ENCODE results near the gene TMEM63C. TPM values are rescaled to one million over a fixed set of nuclear protein-coding genes. Genes with fewer than 3 reads are reported as not detected.
"Not testable (repeated sequence)": the region's sequence is repeated elsewhere in the genome, so short reads cannot be mapped to it uniquely, and the experiment has no call there.

TMEM63C gene
- total RNA-seq, 6 donors from 2014 or later: 0.15 to 8.3 (median 0.80) TPM; not detected in 2

DNA sequence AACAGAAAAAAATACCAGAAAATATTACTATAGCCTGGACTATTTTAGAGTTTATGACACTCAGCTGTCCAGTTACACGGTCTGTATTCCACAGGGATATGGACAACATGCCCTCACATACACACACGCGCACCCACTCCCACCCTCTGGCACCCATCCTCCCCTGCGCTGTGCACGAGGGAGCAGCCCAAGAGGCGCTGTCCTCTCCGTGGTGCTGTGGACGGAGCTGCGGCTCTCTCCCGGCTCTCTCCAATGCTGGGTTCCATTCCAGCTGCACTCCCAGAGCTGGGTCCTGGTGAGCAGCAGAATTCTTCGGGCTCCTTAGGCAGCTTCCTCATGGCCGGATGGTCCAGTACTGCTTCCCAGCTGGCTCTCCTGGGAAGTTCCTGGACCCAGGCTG is 95.4 kb downstream of the TMEM63C start:
- no peak overlapping the region for H3K27ac ChIP-seq
- peaks cover 0 to 52% (median 28%) of the 10 kb centered on the region in 4 donors for H3K36me3 ChIP-seq
- H3K27me3 ChIP-seq: no peaks in the 10 kb centered on the region
- no peaks in the 10 kb centered on the region for H3K9me3 ChIP-seq
- no peak overlapping the region for H3K4me3 ChIP-seq
- DNase-seq: no peak
- TF ChIP-seq POLR2AphosphoS5 (IDR thresholded peaks at IDR 0.05): no peak
- no peak for TF ChIP-seq CTCF (IDR thresholded peaks at IDR 0.05)
- TF ChIP-seq POLR2A (IDR thresholded peaks at IDR 0.05): no peak
- TF ChIP-seq EP300 (IDR thresholded peaks at IDR 0.05): no peak
- H3K4me1 ChIP-seq: no peaks in the 10 kb centered on the region
- WGBS, 2 donors: 83 to 92% methylated on average over 12 of the region's 12 CpGs
- ATAC-seq (ENCODE audit: low FRiP score in 2 of 2): no peak

- Histone ChIP-seq H3K36me3 (peaks cover 6 to 63% (median 37%) of the 10 kb centered on the region in 4 donors), H3K4me3 (no peak overlapping the region), H3K27me3 (no peaks in the 10 kb centered on the region), H3K4me1 (no peaks in the 10 kb centered on the region), H3K27ac (no peak overlapping the region), H3K9me3 (no peaks in the 10 kb centered on the region)
- 90 to 94% methylated on average over 12 to 13 of the region's 14 CpGs for WGBS, 2 donors
- no peak for TF ChIP-seq EP300 (IDR thresholded peaks at IDR 0.05)
- TF ChIP-seq CTCF (IDR thresholded peaks at IDR 0.05): no peak
- no peak for TF ChIP-seq POLR2A (IDR thresholded peaks at IDR 0.05)
- no peak for TF ChIP-seq POLR2AphosphoS5 (IDR thresholded peaks at IDR 0.05)
- no peak for DNase-seq
- ATAC-seq (ENCODE audit: low FRiP score in 2 of 2): no peak
Observed at GRCh38 chr14:77278461-77279230, 97.0 kb downstream of the TMEM63C start.

GRCh38 chr14:77279719-77280118 is 98.1 kb downstream of the TMEM63C start:
- Histone ChIP-seq H3K36me3 (peaks cover 6 to 74% (median 47%) of the 10 kb centered on the region in 4 donors), H3K4me3 (no peak overlapping the region), H3K27ac (no peak overlapping the region), H3K27me3 (no peaks in the 10 kb centered on the region), H3K4me1 (no peaks in the 10 kb centered on the region), H3K9me3 (no peaks in the 10 kb centered on the region)
- ATAC-seq (ENCODE audit: low FRiP score in 2 of 2) (no peak), DNase-seq (no peak)
- no peak for TF ChIP-seq POLR2AphosphoS5 (IDR thresholded peaks at IDR 0.05)
- TF ChIP-seq EP300 (IDR thresholded peaks at IDR 0.05): no peak
- TF ChIP-seq POLR2A (IDR thresholded peaks at IDR 0.05): no peak
- TF ChIP-seq CTCF (IDR thresholded peaks at IDR 0.05): no peak
- WGBS, 2 donors: 84 to 90% methylated on average over 3 to 10 of the region's 13 CpGs

DNA sequence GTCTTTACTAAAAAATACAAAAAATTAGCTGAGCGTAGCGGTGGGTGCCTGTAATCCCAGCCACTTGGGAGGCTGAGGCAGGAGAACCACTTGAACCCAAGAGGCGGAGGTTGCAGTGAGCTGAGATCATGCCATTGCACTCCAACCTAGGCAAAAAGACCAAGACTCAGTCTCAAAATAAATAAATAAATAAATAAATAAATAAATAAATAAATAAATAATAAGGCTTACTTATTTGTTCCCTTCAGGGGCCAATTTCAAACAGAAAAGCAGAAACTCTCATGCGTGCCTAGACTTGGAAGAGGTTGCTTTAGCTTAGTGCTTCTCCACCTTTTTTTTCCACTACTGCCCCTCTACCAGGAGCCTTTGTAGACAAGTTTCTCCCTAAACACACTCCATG is 99.3 kb downstream of the TMEM63C start:
- not testable (repeated sequence) for H3K9me3 ChIP-seq; H3K27me3 ChIP-seq; ATAC-seq (ENCODE audit: low FRiP score in 2 of 2); H3K4me3 ChIP-seq; DNase-seq; H3K4me1 ChIP-seq; H3K27ac ChIP-seq
- WGBS, 2 donors: 96 to 98% methylated on average over 4 of the region's 4 CpGs
- H3K36me3 ChIP-seq: peaks cover 6 to 86% (median 54%) of the 10 kb centered on the region in 4 donors

DNA sequence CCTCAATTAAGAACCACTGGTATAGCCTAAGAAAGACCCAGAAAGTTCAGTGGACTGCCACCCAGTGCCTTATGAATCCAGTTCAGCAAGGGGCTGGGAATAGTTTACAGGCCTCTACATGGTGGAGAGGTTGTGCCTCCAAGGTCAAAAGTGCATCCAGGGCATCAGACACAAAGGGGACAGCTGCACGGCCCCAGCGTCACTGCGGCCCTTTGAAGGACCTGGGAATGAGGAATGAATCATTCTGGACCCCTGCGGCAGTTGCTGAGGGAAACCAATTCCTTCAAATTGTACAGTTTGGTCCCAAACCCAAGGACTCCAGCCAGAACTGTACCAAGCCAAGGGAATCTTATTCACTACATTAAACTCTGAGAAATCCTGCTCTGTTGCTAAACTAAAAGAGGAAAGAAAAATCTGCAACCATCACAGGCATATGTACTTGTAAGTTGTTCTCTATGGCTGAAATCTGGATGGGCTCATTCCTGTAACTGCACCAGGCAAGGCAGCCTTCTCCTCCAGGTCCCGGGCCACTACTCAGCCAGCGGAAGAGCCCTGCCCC is 100.3 kb downstream of the TMEM63C start:
- ATAC-seq (ENCODE audit: low FRiP score in 2 of 2) (no peak), DNase-seq (no peak)
- H3K27ac ChIP-seq: no peak overlapping the region
- H3K27me3 ChIP-seq: no peaks in the 10 kb centered on the region
- H3K9me3 ChIP-seq: no peaks in the 10 kb centered on the region
- H3K36me3 ChIP-seq: peaks cover 10 to 88% (median 59%) of the 10 kb centered on the region in 4 donors
- TF ChIP-seq EP300 (IDR thresholded peaks at IDR 0.05): no peak
- no peak for TF ChIP-seq CTCF (IDR thresholded peaks at IDR 0.05)
- TF ChIP-seq POLR2A (IDR thresholded peaks at IDR 0.05): no peak
- TF ChIP-seq POLR2AphosphoS5 (IDR thresholded peaks at IDR 0.05): no peak
- 90% methylated on average over 3 to 6 of the region's 6 CpGs for WGBS, 2 donors
- no peaks in the 10 kb centered on the region for H3K4me1 ChIP-seq
- H3K4me3 ChIP-seq: no peak overlapping the region
